Stimulated activated effector memory CD8-positive, alpha-beta T cell treated with anti-CD3 and anti-CD28 coated beads, Interleukin-12 subunit alpha, Interleukin-12 subunit beta, amount 100 ng/mL, for 72 hours (primary cell): ENCODE data around the gene MED4.

Experiments
- ATAC-seq: fragments of 150-1000 bp; cut with Tn5 transposase; 2 replicates; pipeline ENCODE4 v1.10.0; 2021
- DNase-seq, 2 donors: peaks; one replicate each; pipeline ENCODE4 v3.0.0; 2021 to 2022; ENCODE audit warnings: low spot score in 2 of 2
- H3K27ac Mint-ChIP-seq: one replicate; pipeline ENCODE4 v1.8.0; 2022; ENCODE audit warnings: mild to moderate bottlenecking, mixed read lengths
- H3K36me3 Mint-ChIP-seq: one replicate; pipeline ENCODE4 v1.8.0; 2022; ENCODE audit warnings: mild to moderate bottlenecking, mixed read lengths
- H3K4me1 Mint-ChIP-seq: one replicate; pipeline ENCODE4 v1.8.0; 2022; ENCODE audit warnings: mixed read lengths
- H3K4me3 Mint-ChIP-seq: one replicate; pipeline ENCODE4 v1.8.0; 2022; ENCODE audit warnings: mild to moderate bottlenecking, mixed read lengths
- H3K9me3 Mint-ChIP-seq: one replicate; pipeline ENCODE4 v1.8.0; 2022; ENCODE audit warnings: mixed read lengths

The MED4 gene

DNA sequence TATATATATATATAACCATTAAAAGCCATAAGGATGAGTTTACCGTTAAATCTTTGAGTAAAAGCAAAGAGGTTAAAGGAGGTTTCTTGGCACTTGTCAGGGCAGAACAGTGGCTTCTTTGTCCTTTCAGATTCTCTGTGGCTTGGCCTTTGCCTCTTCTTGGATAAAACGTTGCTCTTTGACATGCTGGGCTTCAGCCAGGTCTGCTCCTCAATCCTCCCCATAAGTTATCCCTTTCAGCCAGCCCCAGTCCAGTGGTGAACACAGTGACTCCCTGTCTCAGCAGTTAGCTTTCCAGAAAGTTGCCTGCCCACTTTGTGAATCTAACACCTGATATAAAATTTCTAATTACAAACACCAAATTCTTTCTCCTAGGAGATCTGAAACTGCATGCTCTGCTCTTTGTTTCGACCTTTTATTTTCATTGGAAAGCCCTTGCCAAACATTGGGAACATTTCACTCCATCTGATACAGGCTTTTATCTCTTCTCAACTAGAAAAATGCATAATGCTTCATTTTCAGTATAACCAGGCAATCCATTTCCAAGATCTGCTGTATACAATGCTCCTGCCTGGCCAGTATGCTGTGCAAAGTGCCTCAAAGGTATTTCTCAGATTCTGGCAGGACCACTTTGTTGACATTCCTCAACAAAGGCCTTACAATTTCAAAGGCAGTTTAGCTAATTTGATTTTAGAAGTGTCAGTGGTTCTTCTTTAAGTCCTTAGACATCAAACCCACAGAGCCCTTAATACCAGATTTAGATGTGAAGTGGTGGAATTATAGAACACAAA, 16.2 kb upstream of the MED4 start:
- ATAC-seq (no peak), DNase-seq (no peak)
- no peaks in the 10 kb centered on the region for H3K9me3 Mint-ChIP-seq
- H3K36me3 Mint-ChIP-seq: no peaks in the 10 kb centered on the region
- no peaks in the 10 kb centered on the region for H3K4me1 Mint-ChIP-seq
- no peak overlapping the region for H3K27ac Mint-ChIP-seq
- H3K4me3 Mint-ChIP-seq: no peak overlapping the region

DNA sequence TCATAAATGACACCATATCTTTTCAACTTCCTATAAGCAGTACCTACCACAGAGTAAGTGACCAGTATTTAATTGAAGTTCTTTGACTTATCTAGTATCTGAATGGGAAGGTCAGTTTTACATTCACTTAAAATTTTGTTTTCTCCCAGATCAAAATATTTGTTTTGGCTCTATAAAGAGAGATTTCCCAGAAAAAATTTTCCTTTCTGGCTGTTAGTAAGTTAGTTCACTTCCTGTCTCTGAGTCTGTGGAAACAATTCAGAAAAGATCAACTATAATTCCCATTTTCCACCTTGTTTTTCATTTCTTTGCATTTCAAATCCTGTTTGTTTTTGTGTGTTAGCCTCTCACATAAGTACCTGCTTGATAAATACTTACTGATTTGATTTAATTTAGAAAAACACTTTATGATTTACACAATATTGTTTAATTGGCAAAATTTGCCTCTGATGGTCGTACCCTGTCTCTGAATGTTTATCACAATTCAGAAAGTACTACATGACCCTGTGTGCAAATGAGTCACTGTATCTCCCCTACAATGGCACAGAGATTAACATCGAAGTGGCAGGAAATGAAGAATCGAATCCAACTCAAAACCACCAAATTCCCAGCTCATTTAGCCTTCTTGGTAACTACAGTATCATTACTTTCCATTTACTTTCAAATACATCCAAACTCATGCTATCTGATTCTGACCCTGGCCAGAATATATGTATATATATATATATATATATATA, 15.4 kb upstream of the MED4 start:
- Mint-ChIP-seq H3K4me1 (no peaks in the 10 kb centered on the region), H3K4me3 (no peak overlapping the region), H3K9me3 (no peaks in the 10 kb centered on the region), H3K27ac (no peak overlapping the region), H3K36me3 (no peaks in the 10 kb centered on the region)
- no peak for ATAC-seq
- no peak for DNase-seq

- H3K4me3 Mint-ChIP-seq: no peak overlapping the region
- no peaks in the 10 kb centered on the region for H3K36me3 Mint-ChIP-seq
- ATAC-seq (no peak), DNase-seq (no peak)
- no peak overlapping the region for H3K27ac Mint-ChIP-seq
- H3K9me3 Mint-ChIP-seq: no peaks in the 10 kb centered on the region
- H3K4me1 Mint-ChIP-seq: no peaks in the 10 kb centered on the region
These were observed 13.2 kb upstream of the MED4 start for GRCh38 chr13:48108106-48108505.

DNA sequence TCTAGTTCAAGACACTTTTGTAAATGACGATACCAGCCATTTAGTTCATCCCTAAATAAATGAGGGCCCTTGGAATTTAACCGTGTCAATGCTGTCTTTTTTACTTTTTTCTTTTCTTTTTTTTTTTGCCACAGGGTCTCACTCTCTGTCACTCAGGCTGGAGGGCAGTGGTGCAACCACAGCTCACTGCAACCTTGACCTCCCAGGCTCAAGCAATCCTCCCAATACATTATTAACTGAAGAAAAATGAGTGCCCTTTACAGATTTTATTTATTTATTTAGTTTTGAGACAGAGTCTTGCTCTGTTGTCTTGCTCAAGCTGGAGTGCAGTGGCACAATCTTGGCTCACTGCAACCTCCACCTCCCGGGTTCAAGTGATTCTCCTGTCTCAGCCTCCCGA, 2.9 kb upstream of the MED4 start:
- peaks cover 27% of the 10 kb centered on the region for H3K4me1 Mint-ChIP-seq
- H3K27ac Mint-ChIP-seq: no peak overlapping the region
- H3K36me3 Mint-ChIP-seq: peaks cover 14% of the 10 kb centered on the region
- no peaks in the 10 kb centered on the region for H3K9me3 Mint-ChIP-seq
- no peak for DNase-seq
- H3K4me3 Mint-ChIP-seq: no peak overlapping the region
- ATAC-seq: no peak

DNA sequence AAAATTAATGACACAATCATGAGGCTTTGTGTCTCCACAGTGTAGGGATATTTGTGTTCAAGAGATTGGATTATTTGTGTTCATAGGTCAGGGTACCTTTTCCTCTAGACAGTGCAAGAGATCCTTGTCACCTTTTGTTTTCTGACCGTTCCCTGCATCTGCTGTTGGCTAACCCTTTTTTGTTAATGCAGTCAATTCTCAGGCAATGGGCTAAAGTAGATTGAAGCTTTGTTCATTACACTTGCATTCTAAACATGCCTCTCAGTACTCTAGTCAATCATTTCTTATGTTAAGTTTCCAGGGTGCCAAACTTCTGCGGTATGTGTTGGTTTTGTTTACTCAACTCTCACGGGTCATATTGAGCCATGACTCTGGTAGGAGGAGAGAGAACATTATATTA, 1.8 kb upstream of the MED4 start:
- Mint-ChIP-seq H3K4me1 (peaks cover 37% of the 10 kb centered on the region), H3K4me3 (no peak overlapping the region), H3K9me3 (no peaks in the 10 kb centered on the region), H3K36me3 (peaks cover 17% of the 10 kb centered on the region), H3K27ac (no peak overlapping the region)
- ATAC-seq: no peak
- DNase-seq: no peak

DNA sequence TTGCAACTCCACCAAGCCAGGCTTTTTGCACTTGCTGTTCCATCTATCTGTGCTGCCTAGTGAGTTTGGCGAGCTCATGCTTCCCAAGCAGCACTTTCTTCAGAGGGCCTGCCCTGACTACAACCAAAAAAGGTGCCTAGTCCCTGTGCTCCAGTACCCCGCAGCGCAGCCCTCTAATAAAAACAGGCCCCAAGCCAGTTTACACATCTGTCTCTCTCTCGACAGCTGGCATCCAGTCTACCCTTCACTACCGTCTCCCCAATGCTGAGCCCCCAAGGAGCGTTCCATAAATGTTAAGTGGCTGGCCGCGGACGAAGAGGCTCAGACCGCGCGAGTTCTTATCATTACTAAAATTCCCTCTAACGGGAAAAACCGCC, 512 bp downstream of the MED4 start:
- peaks cover 32% of the 10 kb centered on the region for H3K36me3 Mint-ChIP-seq
- ATAC-seq: peak; percentile 25
- peaks cover 44% of the 10 kb centered on the region for H3K4me1 Mint-ChIP-seq
- H3K9me3 Mint-ChIP-seq: no peaks in the 10 kb centered on the region
- peak overlapping the region; percentile 98 for H3K27ac Mint-ChIP-seq
- peak in 1 of 2 donors; percentile 52 for DNase-seq
- peak overlapping the region; percentile 95 for H3K4me3 Mint-ChIP-seq

GRCh38 chr13:48093588-48093987, 1.3 kb downstream of the MED4 start:
- H3K4me3 Mint-ChIP-seq: peak overlapping the region; percentile 95
- H3K27ac Mint-ChIP-seq: peak overlapping the region; percentile 98
- no peak for DNase-seq
- peaks cover 37% of the 10 kb centered on the region for H3K36me3 Mint-ChIP-seq
- H3K4me1 Mint-ChIP-seq: peaks cover 50% of the 10 kb centered on the region
- no peak for ATAC-seq
- no peaks in the 10 kb centered on the region for H3K9me3 Mint-ChIP-seq

DNA sequence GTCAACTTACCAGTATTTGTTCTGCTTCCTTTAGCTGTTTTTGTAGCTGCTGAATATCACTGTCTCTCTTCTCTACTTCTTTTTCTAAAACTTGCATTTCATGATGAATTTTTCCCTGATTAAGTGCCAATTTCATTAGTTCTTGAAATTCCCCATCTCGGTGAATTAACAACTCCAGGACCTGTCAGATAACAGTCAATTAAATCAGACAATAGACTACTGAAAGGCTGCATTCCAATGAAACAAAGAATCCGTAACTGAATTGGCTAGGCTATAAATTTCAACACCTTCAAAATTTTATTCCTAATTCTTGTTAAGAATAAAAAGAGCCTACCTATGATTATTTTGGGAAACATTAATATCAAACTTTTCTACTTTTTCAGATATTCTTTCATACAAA, 8.6 kb downstream of the MED4 start:
- Mint-ChIP-seq H3K4me3 (no peak overlapping the region), H3K9me3 (no peaks in the 10 kb centered on the region), H3K36me3 (peaks cover 82% of the 10 kb centered on the region), H3K27ac (no peak overlapping the region), H3K4me1 (peaks cover 9% of the 10 kb centered on the region)
- ATAC-seq: no peak
- DNase-seq: no peak

DNA sequence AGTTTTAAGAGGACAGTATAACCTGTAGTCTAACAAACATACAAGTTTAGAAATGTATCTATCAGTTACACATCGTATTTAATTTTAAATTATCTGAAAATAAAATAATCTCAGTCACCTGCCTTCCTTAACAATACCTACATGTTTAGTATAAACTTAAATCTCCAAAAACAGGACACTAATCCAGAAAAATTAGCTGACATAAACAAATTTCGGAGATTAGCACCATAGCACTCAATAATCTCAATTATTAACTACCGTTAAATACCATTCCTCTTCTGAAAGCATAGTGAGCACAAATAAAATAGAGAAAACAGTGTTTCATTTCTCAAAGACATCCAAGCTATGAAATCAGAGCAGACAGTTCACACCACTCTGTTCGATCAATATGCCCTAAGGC, 13.2 kb downstream of the MED4 start:
- no peaks in the 10 kb centered on the region for H3K4me1 Mint-ChIP-seq
- H3K4me3 Mint-ChIP-seq: no peak overlapping the region
- no peak for ATAC-seq

GRCh38 chr13:48078251-48078656, 16.6 kb downstream of the MED4 start:
- no peak overlapping the region for H3K4me3 Mint-ChIP-seq
- DNase-seq (no peak), ATAC-seq (peak; percentile 58)
- no peaks in the 10 kb centered on the region for H3K9me3 Mint-ChIP-seq
- H3K27ac Mint-ChIP-seq: peak overlapping the region; percentile 29
- H3K4me1 Mint-ChIP-seq: no peaks in the 10 kb centered on the region
- H3K36me3 Mint-ChIP-seq: peaks cover 100% of the 10 kb centered on the region

More for the DNA sequence above, 13.2 kb downstream of the MED4 start:
- no peak for DNase-seq
- no peak overlapping the region for H3K27ac Mint-ChIP-seq
- H3K9me3 Mint-ChIP-seq: no peaks in the 10 kb centered on the region
- peaks cover 100% of the 10 kb centered on the region for H3K36me3 Mint-ChIP-seq

DNA sequence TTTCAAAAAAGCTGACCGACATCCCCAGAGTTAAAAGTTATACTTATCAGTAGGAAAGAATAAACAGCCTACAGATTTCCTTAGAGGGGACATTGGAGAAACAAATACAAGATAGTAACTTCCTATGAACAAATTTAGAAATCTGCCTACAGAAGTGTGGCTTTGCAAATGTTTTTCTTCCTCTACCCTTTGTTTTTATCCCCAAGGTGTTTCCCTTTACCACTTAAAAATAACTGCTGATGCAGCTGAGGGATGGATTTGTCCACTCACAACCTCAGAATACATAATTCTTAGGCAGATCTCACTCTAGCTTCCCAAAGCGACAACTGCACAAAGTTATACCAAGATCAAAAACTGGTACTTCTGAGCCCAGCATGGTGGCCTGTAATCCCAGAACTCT, 20.9 kb downstream of the MED4 start:
- Mint-ChIP-seq H3K36me3 (peaks cover 95% of the 10 kb centered on the region), H3K9me3 (no peaks in the 10 kb centered on the region), H3K4me1 (no peaks in the 10 kb centered on the region), H3K27ac (no peak overlapping the region), H3K4me3 (no peak overlapping the region)
- DNase-seq (no peak), ATAC-seq (no peak)

GRCh38 chr13:48072787-48073186, 22.1 kb downstream of the MED4 start:
- H3K9me3 Mint-ChIP-seq: no peaks in the 10 kb centered on the region
- no peak for DNase-seq
- H3K4me3 Mint-ChIP-seq: no peak overlapping the region
- peaks cover 93% of the 10 kb centered on the region for H3K36me3 Mint-ChIP-seq
- no peak overlapping the region for H3K27ac Mint-ChIP-seq
- no peaks in the 10 kb centered on the region for H3K4me1 Mint-ChIP-seq
- ATAC-seq: no peak

DNA sequence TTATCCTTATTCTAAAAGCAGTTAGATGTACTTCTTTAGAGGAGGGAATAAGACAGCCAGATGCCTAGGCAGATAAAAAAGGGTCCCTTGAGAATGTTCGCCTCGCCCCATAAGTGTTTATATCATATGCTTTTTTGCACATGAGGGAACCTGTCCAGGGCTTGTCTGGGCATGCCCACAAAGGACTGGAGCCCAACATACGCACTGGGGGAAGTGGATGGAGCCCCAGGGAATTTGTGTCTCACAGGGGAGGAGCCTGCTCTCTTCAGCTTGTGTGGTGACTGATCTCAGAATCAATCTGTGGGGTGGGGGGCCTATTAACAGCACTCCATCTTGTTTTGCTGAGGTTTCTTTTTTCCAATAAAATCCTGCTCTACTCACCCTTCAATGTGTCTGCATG, 22.6 kb downstream of the MED4 start:
- Mint-ChIP-seq H3K4me1 (peaks cover 3% of the 10 kb centered on the region), H3K27ac (peak overlapping the region; percentile 12), H3K4me3 (no peak overlapping the region), H3K36me3 (peaks cover 92% of the 10 kb centered on the region), H3K9me3 (no peaks in the 10 kb centered on the region)
- DNase-seq (no peak), ATAC-seq (no peak)

- Mint-ChIP-seq H3K36me3 (peaks cover 90% of the 10 kb centered on the region), H3K27ac (peak overlapping the region; percentile 60), H3K4me3 (no peak overlapping the region), H3K4me1 (peaks cover 14% of the 10 kb centered on the region), H3K9me3 (no peaks in the 10 kb centered on the region)
- no peak for ATAC-seq
- DNase-seq: no peak
These were observed 24.0 kb downstream of the MED4 start for GRCh38 chr13:48070942-48071341.

DNA sequence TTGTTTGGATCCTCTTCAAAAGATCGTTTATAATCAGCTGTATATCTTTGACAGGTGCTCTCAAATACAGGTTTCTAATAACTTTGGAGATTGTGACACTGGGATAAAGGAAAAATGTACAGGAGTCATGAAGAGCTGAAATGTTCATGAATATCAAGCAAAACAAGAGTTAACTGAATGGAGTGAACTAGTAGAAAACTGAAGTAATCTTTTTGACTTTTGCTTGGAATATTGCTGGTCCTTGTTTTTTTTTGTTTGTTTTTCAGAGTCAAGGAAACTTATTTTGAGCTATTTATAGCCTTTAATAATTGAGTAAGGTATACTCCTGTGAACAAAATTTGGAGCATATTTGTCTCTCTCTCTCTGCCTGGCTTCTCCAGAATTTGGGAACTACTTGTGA, 25.3 kb downstream of the MED4 start:
- Mint-ChIP-seq H3K9me3 (no peaks in the 10 kb centered on the region), H3K27ac (no peak overlapping the region), H3K4me3 (no peak overlapping the region), H3K4me1 (peaks cover 14% of the 10 kb centered on the region), H3K36me3 (peaks cover 82% of the 10 kb centered on the region)
- no peak for ATAC-seq
- no peak for DNase-seq

DNA sequence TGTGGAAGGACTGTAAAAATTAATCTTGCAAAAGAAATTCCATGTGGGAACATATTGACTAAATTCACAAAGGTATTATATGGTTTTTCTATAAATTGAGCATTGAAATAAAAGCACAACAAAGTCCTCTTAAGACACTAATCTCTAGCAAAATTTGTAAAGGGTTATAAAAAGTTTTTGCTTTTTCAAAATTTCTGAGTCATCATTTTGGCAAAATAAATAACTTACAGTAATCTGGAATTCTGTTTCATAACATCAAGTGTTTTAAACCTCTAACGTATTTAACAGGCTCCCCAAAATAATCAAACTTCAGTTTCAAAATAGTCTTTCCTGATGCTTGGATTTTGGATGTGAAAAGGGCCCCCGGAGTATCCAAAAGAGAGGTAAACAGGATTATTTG, 26.0 kb downstream of the MED4 start:
- H3K36me3 Mint-ChIP-seq: peaks cover 77% of the 10 kb centered on the region
- H3K27ac Mint-ChIP-seq: no peak overlapping the region
- peaks cover 14% of the 10 kb centered on the region for H3K4me1 Mint-ChIP-seq
- ATAC-seq (no peak), DNase-seq (no peak)
- no peak overlapping the region for H3K4me3 Mint-ChIP-seq
- H3K9me3 Mint-ChIP-seq: no peaks in the 10 kb centered on the region
